Parathyroid adenoma (tissue), 2 donors: ENCODE results near the gene PRSS56.

Source experiments
- H2AFZ ChIP-seq: fragments of 300-600 bp; sonication (generic); one replicate; pipeline ENCODE4 v1.7.0; 2017; ENCODE audit warnings: antibody characterized with exemption, mild to moderate bottlenecking
- H3K27ac ChIP-seq: fragments of 300-600 bp; sonication (generic); one replicate; pipeline ENCODE4 v1.7.0; 2017
- H3K27me3 ChIP-seq: fragments of 300-600 bp; sonication (generic); one replicate; pipeline ENCODE4 v1.7.0; 2017; ENCODE audit warnings: low read length; ENCODE audit not compliant: control insufficient read depth, insufficient read depth
- H3K36me3 ChIP-seq: fragments of 300-600 bp; sonication (generic); one replicate; pipeline ENCODE4 v1.7.0; 2017; ENCODE audit warnings: low read length; ENCODE audit not compliant: control insufficient read depth, insufficient read depth
- H3K4me1 ChIP-seq: fragments of 300-600 bp; sonication (generic); one replicate; pipeline ENCODE4 v1.7.0; 2017; ENCODE audit warnings: control low read depth
- H3K4me2 ChIP-seq: fragments of 300-600 bp; sonication (generic); one replicate; pipeline ENCODE4 v1.7.0; 2017; ENCODE audit warnings: low read length
- H3K4me3 ChIP-seq: fragments of 300-600 bp; sonication (generic); one replicate; pipeline ENCODE4 v1.7.0; 2017; ENCODE audit warnings: low read depth, low read length
- H3K79me2 ChIP-seq: fragments of 300-600 bp; sonication (generic); one replicate; pipeline ENCODE4 v1.7.0; 2017; ENCODE audit warnings: control low read depth
- H3K9ac ChIP-seq: fragments of 300-600 bp; sonication (generic); one replicate; pipeline ENCODE4 v1.7.0; 2017; ENCODE audit warnings: mild to moderate bottlenecking
- H3K9me3 ChIP-seq: fragments of 300-600 bp; sonication (generic); one replicate; pipeline ENCODE4 v1.7.0; 2017; ENCODE audit warnings: low read length; ENCODE audit not compliant: control insufficient read depth
- TF ChIP-seq, protein P1 (sequence below): fragments of 300-600 bp; sonication (generic); IDR thresholded peaks from one replicate; pipeline ENCODE4 v1.7.0; 2017; ENCODE audit warnings: antibody characterized with exemption, mild to moderate bottlenecking
- donor health status: primary hyperparathyroidism.

Gene PRSS56

DNA sequence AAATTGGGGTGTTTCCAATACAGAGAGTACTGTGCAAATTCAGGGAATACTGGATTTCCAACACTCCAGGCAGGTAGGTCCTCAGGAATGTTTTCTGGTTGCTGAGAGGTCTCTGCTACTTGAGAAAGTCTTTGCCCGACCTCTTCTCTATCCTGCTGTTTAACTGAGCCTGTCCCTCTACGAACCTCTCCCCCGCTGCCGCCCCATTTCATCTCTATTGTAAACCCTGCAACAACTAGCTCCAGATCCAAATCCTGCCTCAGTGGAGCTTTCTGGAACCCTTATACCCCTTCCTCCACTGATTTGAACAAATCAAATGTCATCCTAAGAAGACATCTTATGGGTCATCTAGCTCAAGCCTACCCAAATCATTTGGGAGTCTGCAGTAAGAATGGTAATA is 31.6 kb downstream of the PRSS56 start:
- Histone ChIP-seq H3K4me2 (peak overlapping the region; percentile 87), H2AFZ (no peak overlapping the region), H3K27me3 (no peaks in the 10 kb centered on the region), H3K9ac (no peak overlapping the region), H3K36me3 (no peaks in the 10 kb centered on the region), H3K4me3 (peak overlapping the region; percentile 92), H3K27ac (no peak overlapping the region), H3K9me3 (no peaks in the 10 kb centered on the region), H3K79me2 (peaks cover 19% of the 10 kb centered on the region), H3K4me1 (peaks cover 8% of the 10 kb centered on the region)
- TF ChIP-seq, protein P1, sequence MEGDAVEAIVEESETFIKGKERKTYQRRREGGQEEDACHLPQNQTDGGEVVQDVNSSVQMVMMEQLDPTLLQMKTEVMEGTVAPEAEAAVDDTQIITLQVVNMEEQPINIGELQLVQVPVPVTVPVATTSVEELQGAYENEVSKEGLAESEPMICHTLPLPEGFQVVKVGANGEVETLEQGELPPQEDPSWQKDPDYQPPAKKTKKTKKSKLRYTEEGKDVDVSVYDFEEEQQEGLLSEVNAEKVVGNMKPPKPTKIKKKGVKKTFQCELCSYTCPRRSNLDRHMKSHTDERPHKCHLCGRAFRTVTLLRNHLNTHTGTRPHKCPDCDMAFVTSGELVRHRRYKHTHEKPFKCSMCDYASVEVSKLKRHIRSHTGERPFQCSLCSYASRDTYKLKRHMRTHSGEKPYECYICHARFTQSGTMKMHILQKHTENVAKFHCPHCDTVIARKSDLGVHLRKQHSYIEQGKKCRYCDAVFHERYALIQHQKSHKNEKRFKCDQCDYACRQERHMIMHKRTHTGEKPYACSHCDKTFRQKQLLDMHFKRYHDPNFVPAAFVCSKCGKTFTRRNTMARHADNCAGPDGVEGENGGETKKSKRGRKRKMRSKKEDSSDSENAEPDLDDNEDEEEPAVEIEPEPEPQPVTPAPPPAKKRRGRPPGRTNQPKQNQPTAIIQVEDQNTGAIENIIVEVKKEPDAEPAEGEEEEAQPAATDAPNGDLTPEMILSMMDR = no peak

DNA sequence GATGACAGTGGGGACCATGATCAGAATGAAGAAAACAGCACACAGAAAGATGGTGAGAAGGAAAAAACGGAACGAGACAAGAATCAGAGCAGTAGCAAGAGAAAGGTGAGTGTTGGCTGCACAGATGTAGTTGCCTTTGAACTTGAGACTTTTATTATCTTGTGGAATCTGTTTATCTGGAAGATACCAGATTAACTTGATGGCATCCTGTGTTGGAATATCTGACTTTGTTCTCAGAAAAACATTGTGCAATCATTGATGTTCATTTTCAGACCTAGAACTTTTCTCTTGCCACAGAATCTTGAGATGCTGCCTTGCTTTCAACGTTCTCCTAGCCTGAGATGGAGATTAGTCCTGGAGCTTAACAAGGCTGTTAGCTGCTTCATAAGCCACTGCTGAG is 36.2 kb downstream of the PRSS56 start:
- no peaks in the 10 kb centered on the region for H3K27me3 ChIP-seq
- no peak overlapping the region for H3K4me2 ChIP-seq
- H3K4me1 ChIP-seq = peaks cover 6% of the 10 kb centered on the region
- peaks cover 14% of the 10 kb centered on the region for H3K79me2 ChIP-seq
- no peak overlapping the region for H2AFZ ChIP-seq
- no peak overlapping the region for H3K9ac ChIP-seq
- no peak overlapping the region for H3K27ac ChIP-seq
- no peaks in the 10 kb centered on the region for H3K36me3 ChIP-seq
- H3K4me3 ChIP-seq = no peak overlapping the region
- TF ChIP-seq, protein P1 = no peak
- no peaks in the 10 kb centered on the region for H3K9me3 ChIP-seq

DNA sequence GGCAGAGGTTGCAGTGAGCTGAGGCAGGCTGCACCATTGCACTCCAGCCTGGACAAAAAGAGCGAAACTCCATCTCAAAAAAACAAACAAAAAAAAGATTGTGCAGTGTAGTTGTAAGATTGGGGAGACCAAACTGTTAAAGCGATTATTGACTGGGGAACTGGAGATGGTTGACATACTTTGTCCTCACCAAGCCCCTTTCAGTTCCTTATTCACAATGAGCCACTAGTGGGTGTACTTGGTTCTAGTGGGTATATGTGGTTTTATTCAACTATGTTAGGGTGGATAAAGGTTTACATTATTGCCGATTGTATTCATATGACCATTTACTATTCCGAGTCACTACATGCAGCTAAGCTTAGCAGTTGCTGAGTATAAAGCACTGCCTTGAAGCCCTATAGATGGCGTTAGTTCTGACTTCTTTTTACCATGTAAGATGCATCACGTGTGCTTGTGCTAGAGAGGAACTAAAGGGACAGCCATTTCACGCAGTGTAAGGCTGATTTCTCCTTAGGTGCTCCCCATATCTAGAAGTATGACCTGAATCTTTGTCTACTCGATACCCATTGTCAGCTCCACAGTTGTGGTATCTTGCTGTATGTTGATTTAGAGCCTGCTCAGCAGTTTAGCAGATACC is 42.4 kb downstream of the PRSS56 start:
- Histone ChIP-seq H3K9ac (no peak overlapping the region), H3K79me2 (no peaks in the 10 kb centered on the region), H3K4me3 (no peak overlapping the region), H3K4me1 (peaks cover 4% of the 10 kb centered on the region), H3K27me3 (no peaks in the 10 kb centered on the region), H3K27ac (no peak overlapping the region), H3K36me3 (no peaks in the 10 kb centered on the region), H2AFZ (no peak overlapping the region), H3K4me2 (no peak overlapping the region), H3K9me3 (no peaks in the 10 kb centered on the region)
- TF ChIP-seq, protein P1 = no peak

DNA sequence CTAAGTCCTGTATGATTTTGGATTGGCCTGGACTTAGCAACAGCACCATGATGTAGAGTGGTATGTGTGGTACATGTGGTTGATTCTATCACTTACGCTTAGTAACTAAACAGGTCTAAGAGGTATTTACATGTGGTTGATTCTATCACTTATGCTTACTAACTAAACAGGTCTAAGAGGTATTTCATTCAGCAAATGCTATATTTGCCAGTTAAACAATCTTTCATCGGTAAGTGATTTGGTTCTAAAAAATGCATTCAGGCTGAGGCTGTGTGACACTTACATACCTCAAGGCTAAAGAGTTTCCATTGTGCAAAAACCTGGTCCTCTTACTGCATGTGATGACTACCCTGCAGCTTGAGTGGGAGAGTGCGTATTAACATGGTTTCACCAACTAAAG is 43.4 kb downstream of the PRSS56 start:
- H3K36me3 ChIP-seq = no peaks in the 10 kb centered on the region
- H3K27me3 ChIP-seq = no peaks in the 10 kb centered on the region
- no peak overlapping the region for H3K27ac ChIP-seq
- peaks cover 4% of the 10 kb centered on the region for H3K4me1 ChIP-seq
- no peak overlapping the region for H3K9ac ChIP-seq
- H2AFZ ChIP-seq = no peak overlapping the region
- no peak overlapping the region for H3K4me2 ChIP-seq
- H3K4me3 ChIP-seq = no peak overlapping the region
- H3K79me2 ChIP-seq = no peaks in the 10 kb centered on the region
- no peaks in the 10 kb centered on the region for H3K9me3 ChIP-seq
- TF ChIP-seq, protein P1 = no peak

DNA sequence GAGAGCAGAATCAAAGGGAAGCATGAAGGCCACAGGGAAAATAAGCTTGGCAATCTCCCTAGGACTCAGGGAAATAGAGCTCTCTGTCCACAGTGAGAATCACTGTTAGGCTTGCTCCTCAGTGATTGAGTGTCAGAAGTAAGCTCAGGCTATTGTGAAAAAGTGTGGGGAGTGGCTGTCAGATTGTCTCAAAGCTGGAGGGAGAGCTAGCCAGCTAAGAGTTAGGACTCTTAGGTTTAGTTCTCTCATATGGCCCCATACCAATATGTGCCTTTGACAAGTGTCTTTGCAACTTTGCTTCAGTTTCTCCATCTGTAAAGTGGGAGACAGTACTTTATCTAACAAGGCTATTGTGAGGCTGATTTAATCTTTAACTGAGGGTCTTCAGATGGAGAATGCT is 47.5 kb downstream of the PRSS56 start:
- Histone ChIP-seq H3K4me1 (no peaks in the 10 kb centered on the region), H3K79me2 (no peaks in the 10 kb centered on the region), H3K27ac (no peak overlapping the region), H3K4me2 (no peak overlapping the region), H3K4me3 (no peak overlapping the region), H3K9ac (no peak overlapping the region), H3K9me3 (no peaks in the 10 kb centered on the region), H2AFZ (no peak overlapping the region), H3K27me3 (no peaks in the 10 kb centered on the region), H3K36me3 (no peaks in the 10 kb centered on the region)
- TF ChIP-seq, protein P1 = no peak
